ENCODE data around the gene ST6GALNAC1. TPM values are rescaled to one million over a fixed set of nuclear protein-coding genes. Genes with fewer than 3 reads are reported as not detected.
"Not testable (repeated sequence)": the region's sequence is repeated elsewhere in the genome, so short reads cannot be mapped to it uniquely, and the experiment has no call there.

ST6GALNAC1 gene
- total RNA-seq, 1 experiment from 2014 or later = not detected

- H3K27me3 Mint-ChIP-seq (ENCODE audit: insufficient read depth, unreplicated experiment) = no peaks in the 10 kb centered on the region
- no TSS peak for BruUV-seq (replicated peaks)
- peaks cover 20% of the 10 kb centered on the region for H3K4me1 Mint-ChIP-seq (ENCODE audit: insufficient read depth, unreplicated experiment)
- no peak for TF ChIP-seq CTCF (IDR thresholded peaks at IDR 0.05; ENCODE audit: unreplicated experiment)
- ChIA-PET CTCF (interaction anchor here (1.9 kb wide), 1 partner anchor 14 kb away, joined by 7 read pairs; no protein-coding TSS in a partner anchor), POLR2A (interaction anchor here (0.7 to 1.1 kb wide), 2 partner anchors 7 to 87 kb away, joined by 3 to 4 read pairs; no protein-coding TSS in a partner anchor)
- H3K27ac Mint-ChIP-seq (ENCODE audit: low read depth, unreplicated experiment) = no peak overlapping the region
- intact Hi-C loops (cut with micrococcal nuclease) = no loop called here
- no peak for DNase-seq (ENCODE audit: unreplicated experiment)
- no peaks in the 10 kb centered on the region for H3K9me3 Mint-ChIP-seq (ENCODE audit: unreplicated experiment)
- H3K36me3 Mint-ChIP-seq (ENCODE audit: insufficient read depth, unreplicated experiment) = no peaks in the 10 kb centered on the region
- no peak overlapping the region for H3K4me3 Mint-ChIP-seq (ENCODE audit: unreplicated experiment)
Observed at GRCh38 chr17:76638263-76638662, 5.3 kb downstream of the ST6GALNAC1 start.

GRCh38 chr17:76636486-76637206 is 6.9 kb downstream of the ST6GALNAC1 start:
- intact Hi-C loops (cut with micrococcal nuclease) = loop anchor here (2.0 kb wide), 1 partner anchor 26 kb away; no protein-coding TSS in a partner anchor
- H3K27me3 Mint-ChIP-seq (ENCODE audit: insufficient read depth, unreplicated experiment); H3K4me3 Mint-ChIP-seq (ENCODE audit: unreplicated experiment); BruUV-seq (replicated peaks); DNase-seq (ENCODE audit: unreplicated experiment); POLR2A ChIA-PET; H3K4me1 Mint-ChIP-seq (ENCODE audit: insufficient read depth, unreplicated experiment); H3K9me3 Mint-ChIP-seq (ENCODE audit: unreplicated experiment); H3K27ac Mint-ChIP-seq (ENCODE audit: low read depth, unreplicated experiment); H3K36me3 Mint-ChIP-seq (ENCODE audit: insufficient read depth, unreplicated experiment): not testable (repeated sequence)
- CTCF ChIA-PET = interaction anchor here (0.8 to 1.9 kb wide), 2 partner anchors 13 to 26 kb away, joined by 3 to 7 read pairs; no protein-coding TSS in a partner anchor

GRCh38 chr17:76635659-76636360 is 7.7 kb downstream of the ST6GALNAC1 start:
- Mint-ChIP-seq H3K4me3 (ENCODE audit: unreplicated experiment) (no peak overlapping the region), H3K4me1 (ENCODE audit: insufficient read depth, unreplicated experiment) (peaks cover 1% of the 10 kb centered on the region), H3K9me3 (ENCODE audit: unreplicated experiment) (no peaks in the 10 kb centered on the region), H3K36me3 (ENCODE audit: insufficient read depth, unreplicated experiment) (no peaks in the 10 kb centered on the region), H3K27ac (ENCODE audit: low read depth, unreplicated experiment) (no peak overlapping the region), H3K27me3 (ENCODE audit: insufficient read depth, unreplicated experiment) (no peaks in the 10 kb centered on the region)
- intact Hi-C loops (cut with micrococcal nuclease) = loop anchor here (2.0 kb wide), 1 partner anchor 25 kb away; no protein-coding TSS in a partner anchor
- no TSS peak for BruUV-seq (replicated peaks)
- ChIA-PET CTCF (interaction anchor here (0.5 to 1.7 kb wide), 2 partner anchors 12 to 243 kb away, joined by 3 to 11 read pairs; no protein-coding TSS in a partner anchor), POLR2A (interaction anchor here (1.3 kb wide), 1 partner anchor 12 kb away, joined by 3 read pairs; no protein-coding TSS in a partner anchor)
- no peak for DNase-seq (ENCODE audit: unreplicated experiment)
- TF ChIP-seq CTCF (IDR thresholded peaks at IDR 0.05; ENCODE audit: unreplicated experiment) = no peak

GRCh38 chr17:76635039-76635438 is 8.5 kb downstream of the ST6GALNAC1 start:
- no peak for DNase-seq (ENCODE audit: unreplicated experiment)
- Mint-ChIP-seq H3K4me3 (ENCODE audit: unreplicated experiment) (no peak overlapping the region), H3K27ac (ENCODE audit: low read depth, unreplicated experiment) (no peak overlapping the region), H3K27me3 (ENCODE audit: insufficient read depth, unreplicated experiment) (no peaks in the 10 kb centered on the region), H3K9me3 (ENCODE audit: unreplicated experiment) (no peaks in the 10 kb centered on the region), H3K4me1 (ENCODE audit: insufficient read depth, unreplicated experiment) (no peaks in the 10 kb centered on the region), H3K36me3 (ENCODE audit: insufficient read depth, unreplicated experiment) (no peaks in the 10 kb centered on the region)
- ChIA-PET CTCF (interaction anchor here (0.5 to 1.7 kb wide), 2 partner anchors 11 to 114 kb away, joined by 3 to 11 read pairs; no protein-coding TSS in a partner anchor), POLR2A (interaction anchor here (1.3 kb wide), 1 partner anchor 12 kb away, joined by 3 read pairs; no protein-coding TSS in a partner anchor)
- BruUV-seq (replicated peaks) = no TSS peak
- no peak for TF ChIP-seq CTCF (IDR thresholded peaks at IDR 0.05; ENCODE audit: unreplicated experiment)
- intact Hi-C loops (cut with micrococcal nuclease) = no loop called here

All from MCF 10A (cell line).